ENCODE measurements around the gene HAAO. TPM values are rescaled to one million over a fixed set of nuclear protein-coding genes. Genes with fewer than 3 reads are reported as not detected.
A peak's percentile ranks its signal among the peaks of the same experiment; 100 is the strongest.

Gene HAAO
- total and polyA plus RNA-seq, 2 of the 13 experiments (the other 11 are each of a cell fraction or from before 2014, with no cell fraction given): 36.1 to 42.7 TPM

DNA sequence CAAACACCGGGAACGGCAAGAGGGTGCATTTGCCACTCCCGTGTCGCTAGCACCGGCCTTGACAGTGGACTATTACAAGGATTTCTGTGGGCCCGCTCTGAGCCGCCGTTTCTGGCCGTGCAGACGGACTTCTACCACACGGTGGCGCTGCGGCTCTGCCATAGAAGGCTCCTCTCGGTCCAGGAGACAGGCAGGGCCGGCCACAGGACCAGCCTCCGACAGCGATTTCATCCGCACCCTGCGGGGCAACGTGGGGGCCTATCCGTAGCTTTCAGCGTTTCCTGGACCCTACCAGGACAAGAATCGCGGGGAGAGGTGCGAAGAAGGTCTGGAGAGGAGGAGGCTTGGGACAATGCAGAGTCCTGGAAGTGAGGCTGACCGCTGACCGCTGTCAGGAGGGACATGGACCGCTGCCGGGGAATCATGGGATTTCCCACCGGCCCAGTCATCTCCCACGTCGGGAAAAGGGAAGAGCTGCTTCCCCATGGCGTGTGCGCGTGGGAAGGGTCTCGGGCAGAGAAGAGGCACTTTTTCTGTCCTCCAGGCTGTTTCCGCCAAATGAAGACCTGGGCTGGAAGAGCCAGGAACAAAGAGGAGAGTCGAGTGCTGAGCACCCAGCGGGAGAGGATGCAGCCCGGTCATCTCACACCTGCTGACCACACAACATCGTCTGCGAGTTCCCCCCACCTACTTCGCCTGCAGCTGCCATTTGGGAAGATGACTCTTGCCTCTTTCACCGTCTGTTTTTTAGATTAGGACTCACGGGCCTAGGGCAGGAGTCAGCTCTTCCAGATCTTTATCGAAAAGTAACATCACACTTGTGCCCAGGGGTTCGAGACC, 35.5 kb upstream of the HAAO start (continued):
- TF ChIP-seq ZSCAN25 (CRISPR knock-in tag; IDR thresholded peaks at IDR 0.05) (peak; percentile 27; the same call in 1 of the 2 replicates), TOPORS (CRISPR knock-in tag; IDR thresholded peaks at IDR 0.05) (peak; percentile 64; the same call in 1 of the 2 replicates), RORA (CRISPR knock-in tag; IDR thresholded peaks at IDR 0.05) (no peak), MTF2 (CRISPR knock-in tag; IDR thresholded peaks at IDR 0.05; ENCODE audit: borderline replicate concordance) (peak; percentile 96; the same call in 1 of the 2 replicates), HOXA9 (CRISPR knock-in tag; IDR thresholded peaks at IDR 0.05; ENCODE audit: borderline replicate concordance) (no peak), MXI1 (IDR thresholded peaks at IDR 0.05; ENCODE audit: borderline replicate concordance, low read depth, low read length) (peak; percentile 53; the same call in 1 of the 3 replicates), GABPB1 (CRISPR knock-in tag; IDR thresholded peaks at IDR 0.05) (peak; percentile 56), CC2D1A (CRISPR knock-in tag; IDR thresholded peaks at IDR 0.05) (0 out of 2 replicates have a peak, but pooled peaks have one; percentile 59), SRY (CRISPR knock-in tag; IDR thresholded peaks at IDR 0.05) (0 out of 2 replicates have a peak, but pooled peaks have one; percentile 53), SMYD3 (CRISPR knock-in tag; IDR thresholded peaks at IDR 0.05) (peak; percentile 46; the same call in 1 of the 2 replicates), ZNF772 (CRISPR knock-in tag; IDR thresholded peaks at IDR 0.05) (peak; percentile 70; the same call in 1 of the 2 replicates), CEBPG (CRISPR knock-in tag; IDR thresholded peaks at IDR 0.05) (0 out of 2 replicates have a peak, but pooled peaks have one; percentile 8), ZNF496 (CRISPR knock-in tag; IDR thresholded peaks at IDR 0.05; ENCODE audit: insufficient replicate concordance) (no peak), PAWR (CRISPR knock-in tag; IDR thresholded peaks at IDR 0.05; ENCODE audit: borderline replicate concordance) (0 out of 2 replicates have a peak, but pooled peaks have one; percentile 56), MTERF4 (CRISPR knock-in tag; IDR thresholded peaks at IDR 0.05) (no peak), ZNF512 (CRISPR knock-in tag; IDR thresholded peaks at IDR 0.05) (no peak), KLF13 (CRISPR knock-in tag; IDR thresholded peaks at IDR 0.05) (0 out of 2 replicates have a peak, but pooled peaks have one; percentile 41), ERF (CRISPR knock-in tag; IDR thresholded peaks at IDR 0.05) (peak; percentile 89), RXRB (CRISPR knock-in tag; IDR thresholded peaks at IDR 0.05; ENCODE audit: borderline replicate concordance) (peak; percentile 64; the same call in 1 of the 2 replicates)
- TF ChIP-seq, protein P1, sequence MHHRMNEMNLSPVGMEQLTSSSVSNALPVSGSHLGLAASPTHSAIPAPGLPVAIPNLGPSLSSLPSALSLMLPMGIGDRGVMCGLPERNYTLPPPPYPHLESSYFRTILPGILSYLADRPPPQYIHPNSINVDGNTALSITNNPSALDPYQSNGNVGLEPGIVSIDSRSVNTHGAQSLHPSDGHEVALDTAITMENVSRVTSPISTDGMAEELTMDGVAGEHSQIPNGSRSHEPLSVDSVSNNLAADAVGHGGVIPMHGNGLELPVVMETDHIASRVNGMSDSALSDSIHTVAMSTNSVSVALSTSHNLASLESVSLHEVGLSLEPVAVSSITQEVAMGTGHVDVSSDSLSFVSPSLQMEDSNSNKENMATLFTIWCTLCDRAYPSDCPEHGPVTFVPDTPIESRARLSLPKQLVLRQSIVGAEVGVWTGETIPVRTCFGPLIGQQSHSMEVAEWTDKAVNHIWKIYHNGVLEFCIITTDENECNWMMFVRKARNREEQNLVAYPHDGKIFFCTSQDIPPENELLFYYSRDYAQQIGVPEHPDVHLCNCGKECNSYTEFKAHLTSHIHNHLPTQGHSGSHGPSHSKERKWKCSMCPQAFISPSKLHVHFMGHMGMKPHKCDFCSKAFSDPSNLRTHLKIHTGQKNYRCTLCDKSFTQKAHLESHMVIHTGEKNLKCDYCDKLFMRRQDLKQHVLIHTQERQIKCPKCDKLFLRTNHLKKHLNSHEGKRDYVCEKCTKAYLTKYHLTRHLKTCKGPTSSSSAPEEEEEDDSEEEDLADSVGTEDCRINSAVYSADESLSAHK (CRISPR knock-in tag; IDR thresholded peaks at IDR 0.05; ENCODE audit: borderline replicate concordance): no peak
